Suprapubic skin (tissue), 4 donors: ENCODE results near the gene MAD1L1. TPM values are rescaled to one million over a fixed set of nuclear protein-coding genes. Genes with fewer than 3 reads are reported as not detected.
"Not testable (repeated sequence)": the region's sequence is repeated elsewhere in the genome, so short reads cannot be mapped to it uniquely, and the experiment has no call there.

ENCODE experiments used
- DNase-seq, 2 donors: peaks; one replicate each; pipeline ENCODE4 v3.0.0-alpha.2; 2019; ENCODE audit warnings: low spot score in 2 of 2
- H3K27ac ChIP-seq: fragments of 200-600 bp; sonication (generic); one replicate; pipeline ENCODE4 v1.5.1; 2019
- H3K27me3 ChIP-seq: fragments of 200-600 bp; sonication (generic); one replicate; pipeline ENCODE4 v1.5.1; 2019
- H3K36me3 ChIP-seq: fragments of 200-600 bp; sonication (generic); one replicate; pipeline ENCODE4 v1.5.1; 2019
- H3K4me1 ChIP-seq: fragments of 200-600 bp; sonication (generic); one replicate; pipeline ENCODE4 v1.5.1; 2019
- H3K4me3 ChIP-seq: fragments of 200-600 bp; sonication (generic); one replicate; pipeline ENCODE4 v1.5.1; 2019; ENCODE audit warnings: mild to moderate bottlenecking
- H3K9me3 ChIP-seq: fragments of 200-600 bp; sonication (generic); one replicate; pipeline ENCODE4 v1.5.1; 2019
- EP300 ChIP-seq: sonication (generic); formaldehyde crosslinking; IDR thresholded peaks from one replicate; pipeline ENCODE4 v1.6.1; 2017; ENCODE audit warnings: antibody characterized with exemption
- POLR2A ChIP-seq, 2 donors: fragments of 450-650 bp; IDR thresholded peaks; one replicate each; pipeline ENCODE4 v1.6.1; 2017; ENCODE audit warnings: antibody characterized with exemption in 2 of 2, mild to moderate bottlenecking in 2 of 2, moderate library complexity in 2 of 2
- POLR2AphosphoS5 ChIP-seq, 3 donors: sonication (generic); formaldehyde crosslinking; IDR thresholded peaks; one replicate each; pipeline ENCODE4 v1.6.1; 2017; ENCODE audit warnings: antibody characterized with exemption in 3 of 3
- WGBS: methylation state at CpG from one replicate; pipeline ENCODE4 v1.1.5; 2018; 5-methylcytosine and 5-hydroxymethylcytosine counted together
- total RNA-seq, 4 donors: library from RNA; depleted of rRNA; stranded (reverse); fragments of >200 nt; gene quantifications; one replicate each; pipeline ENCODE4 v1.1.0, GENCODE V29; 2016
- TF ChIP-seq, protein P1 (sequence below), 2 donors: fragments of 200-600 bp in 1 of 2; fragments of 450-650 bp in 1 of 2; sonication (generic) in 1 of 2; IDR thresholded peaks; one replicate each; pipeline ENCODE4 v1.5.1; 2016 to 2019; ENCODE audit warnings: antibody characterized with exemption in 2 of 2, mild to moderate bottlenecking in 1 of 2, moderate library complexity in 1 of 2

MAD1L1 gene
- total RNA-seq, 4 donors from 2014 or later: 53.2 to 69.8 (median 62.2) TPM

- Histone ChIP-seq H3K4me1 (no peaks in the 10 kb centered on the region), H3K36me3 (no peaks in the 10 kb centered on the region), H3K4me3 (no peak overlapping the region), H3K27ac (no peak overlapping the region), H3K27me3 (no peaks in the 10 kb centered on the region), H3K9me3 (no peaks in the 10 kb centered on the region)
- TF ChIP-seq, protein P1, sequence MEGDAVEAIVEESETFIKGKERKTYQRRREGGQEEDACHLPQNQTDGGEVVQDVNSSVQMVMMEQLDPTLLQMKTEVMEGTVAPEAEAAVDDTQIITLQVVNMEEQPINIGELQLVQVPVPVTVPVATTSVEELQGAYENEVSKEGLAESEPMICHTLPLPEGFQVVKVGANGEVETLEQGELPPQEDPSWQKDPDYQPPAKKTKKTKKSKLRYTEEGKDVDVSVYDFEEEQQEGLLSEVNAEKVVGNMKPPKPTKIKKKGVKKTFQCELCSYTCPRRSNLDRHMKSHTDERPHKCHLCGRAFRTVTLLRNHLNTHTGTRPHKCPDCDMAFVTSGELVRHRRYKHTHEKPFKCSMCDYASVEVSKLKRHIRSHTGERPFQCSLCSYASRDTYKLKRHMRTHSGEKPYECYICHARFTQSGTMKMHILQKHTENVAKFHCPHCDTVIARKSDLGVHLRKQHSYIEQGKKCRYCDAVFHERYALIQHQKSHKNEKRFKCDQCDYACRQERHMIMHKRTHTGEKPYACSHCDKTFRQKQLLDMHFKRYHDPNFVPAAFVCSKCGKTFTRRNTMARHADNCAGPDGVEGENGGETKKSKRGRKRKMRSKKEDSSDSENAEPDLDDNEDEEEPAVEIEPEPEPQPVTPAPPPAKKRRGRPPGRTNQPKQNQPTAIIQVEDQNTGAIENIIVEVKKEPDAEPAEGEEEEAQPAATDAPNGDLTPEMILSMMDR (IDR thresholded peaks at IDR 0.05): no peak
- 94% methylated on average over 9 of the region's 45 CpGs for WGBS
- no peak for DNase-seq
These were observed 406.6 kb downstream of the MAD1L1 start for GRCh38 chr7:1825897-1826741.

DNA sequence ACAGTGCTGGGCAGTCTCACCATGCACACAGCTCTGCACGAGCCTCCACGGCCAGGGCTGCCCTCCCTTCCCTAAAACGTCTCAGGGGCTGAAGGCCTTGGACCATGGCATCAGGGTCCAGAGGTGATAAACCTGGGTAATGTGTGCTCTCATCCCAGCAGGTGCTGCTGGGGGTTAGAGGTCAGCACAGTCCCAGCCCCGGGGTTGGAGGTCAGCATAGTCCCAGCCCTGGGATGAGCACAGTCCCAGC, 407.2 kb downstream of the MAD1L1 start:
- 100% methylated on average over 1 of the region's 4 CpGs for WGBS

GRCh38 chr7:1824882-1825646, 407.7 kb downstream of the MAD1L1 start:
- peak in 1 of 2 donors; percentile 15 for DNase-seq
- WGBS: 85% methylated on average over 9 of the region's 28 CpGs
- not testable (repeated sequence) for H3K36me3 ChIP-seq, H3K9me3 ChIP-seq, H3K4me3 ChIP-seq, H3K4me1 ChIP-seq, H3K27ac ChIP-seq, H3K27me3 ChIP-seq

More for the DNA sequence above, 407.2 kb downstream of the MAD1L1 start:
- not testable (repeated sequence) for H3K36me3 ChIP-seq, H3K27ac ChIP-seq, H3K4me1 ChIP-seq, DNase-seq, H3K9me3 ChIP-seq, H3K27me3 ChIP-seq, H3K4me3 ChIP-seq

GRCh38 chr7:1824151-1824881, 408.4 kb downstream of the MAD1L1 start:
- H3K27ac ChIP-seq, H3K27me3 ChIP-seq, H3K36me3 ChIP-seq, H3K4me1 ChIP-seq, H3K9me3 ChIP-seq, H3K4me3 ChIP-seq: not testable (repeated sequence)
- DNase-seq: peak in 1 of 2 donors; percentile 26
- WGBS: 82% methylated on average over 21 of the region's 35 CpGs

GRCh38 chr7:1823376-1824150, 409.2 kb downstream of the MAD1L1 start:
- TF ChIP-seq POLR2A (IDR thresholded peaks at IDR 0.05) (no peak), EP300 (no peak), POLR2AphosphoS5 (IDR thresholded peaks at IDR 0.05) (no peak)
- TF ChIP-seq, protein P1 (IDR thresholded peaks at IDR 0.05): no peak
- 93% methylated on average over 17 of the region's 24 CpGs for WGBS
- no peak overlapping the region for H3K4me3 ChIP-seq
- no peaks in the 10 kb centered on the region for H3K36me3 ChIP-seq
- peak in 1 of 2 donors; percentile 39 for DNase-seq
- H3K27me3 ChIP-seq: no peaks in the 10 kb centered on the region
- no peaks in the 10 kb centered on the region for H3K4me1 ChIP-seq
- H3K9me3 ChIP-seq: no peaks in the 10 kb centered on the region
- no peak overlapping the region for H3K27ac ChIP-seq

DNA sequence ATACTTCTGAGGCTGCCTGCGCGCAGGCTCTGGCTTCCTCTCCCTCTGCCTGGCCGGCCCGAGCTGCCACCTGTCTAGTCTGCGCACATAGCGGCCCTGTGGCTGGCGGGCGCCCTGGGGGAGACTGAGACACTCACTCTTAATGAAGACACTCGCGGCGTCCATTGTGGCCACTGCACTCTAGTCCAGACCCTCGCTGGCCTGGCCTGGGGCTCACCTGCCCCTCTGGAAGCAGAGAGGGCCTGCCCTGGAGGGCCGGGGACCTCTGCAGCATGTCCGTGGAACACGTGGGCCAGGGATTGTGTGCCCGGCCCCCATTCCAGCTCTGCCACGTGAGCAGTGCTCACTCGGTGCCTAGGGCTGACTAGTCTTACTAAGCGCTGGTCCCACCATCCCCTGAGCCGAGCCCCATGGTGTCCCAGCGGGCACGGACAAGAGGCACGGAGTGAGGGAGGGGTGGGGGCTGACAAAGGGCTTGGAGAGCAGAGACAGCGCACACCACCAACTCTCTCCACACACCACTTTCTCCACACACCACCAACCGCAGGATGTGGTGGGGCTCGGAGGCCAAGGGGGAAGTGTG, 413.4 kb downstream of the MAD1L1 start:
- peak in 1 of 2 donors; percentile 48 for DNase-seq
- peaks cover 5% of the 10 kb centered on the region for H3K4me1 ChIP-seq
- TF ChIP-seq, protein P1 (IDR thresholded peaks at IDR 0.05): no peak
- TF ChIP-seq POLR2AphosphoS5 (IDR thresholded peaks at IDR 0.05): no peak
- TF ChIP-seq POLR2A (IDR thresholded peaks at IDR 0.05): no peak
- TF ChIP-seq EP300: no peak
- 83% methylated on average over 11 of the region's 26 CpGs for WGBS
- no peaks in the 10 kb centered on the region for H3K27me3 ChIP-seq
- H3K4me3 ChIP-seq: no peak overlapping the region
- no peaks in the 10 kb centered on the region for H3K9me3 ChIP-seq
- no peaks in the 10 kb centered on the region for H3K36me3 ChIP-seq
- no peak overlapping the region for H3K27ac ChIP-seq
